GM04504 (cell line): ENCODE measurements around the gene TNC.
"Not testable (repeated sequence)": the region's sequence is repeated elsewhere in the genome, so short reads cannot be mapped to it uniquely, and the experiment has no call there.

Experiments used
- DNase-seq: peaks from one replicate; pipeline ENCODE4 v3.0.0-alpha.2; 2012; ENCODE audit warnings: low read depth

TNC gene

GRCh38 chr9:115134941-115135340 is 17.0 kb upstream of the TNC start:
- DNase-seq, result no peak

DNA sequence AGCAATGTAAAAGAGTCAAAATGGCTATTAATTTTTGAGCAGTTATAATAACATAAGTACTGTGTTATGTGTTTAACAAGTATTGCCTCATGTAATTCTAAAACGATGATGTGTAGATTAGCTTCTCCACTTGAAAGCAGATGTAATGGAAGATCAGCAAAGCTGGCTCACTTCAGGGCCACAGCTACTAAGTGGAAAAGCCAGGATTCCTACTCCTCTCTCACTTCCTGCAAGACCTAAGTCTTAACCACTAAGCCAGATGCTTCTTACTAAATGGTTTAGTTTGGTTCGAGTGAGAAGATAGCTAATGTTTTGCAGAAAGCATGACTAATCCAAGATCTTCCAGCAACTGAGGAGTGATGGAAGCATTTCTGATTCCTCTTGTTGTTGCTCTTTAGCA is 15.7 kb upstream of the TNC start:
- DNase-seq, result peak; percentile 78

DNA sequence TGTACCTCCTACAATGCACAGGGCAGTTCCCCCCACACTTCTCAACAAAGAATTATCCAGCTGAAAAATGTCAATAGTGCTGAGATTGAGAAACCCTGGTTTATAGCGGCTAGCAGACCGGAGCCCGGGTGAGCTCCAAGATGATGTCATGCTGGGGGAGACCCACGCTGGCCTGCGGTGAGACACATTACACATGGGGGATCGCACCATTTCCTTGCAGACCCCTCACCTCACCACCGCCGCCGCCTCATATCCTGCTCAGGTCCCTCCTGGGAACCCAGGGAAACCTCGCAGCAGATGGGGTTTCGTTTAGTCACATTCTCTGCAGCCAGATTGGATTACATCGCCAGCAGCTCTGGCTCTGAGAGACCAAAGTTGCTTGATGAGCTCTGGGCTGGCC is 14.7 kb upstream of the TNC start:
- no peak for DNase-seq

DNA sequence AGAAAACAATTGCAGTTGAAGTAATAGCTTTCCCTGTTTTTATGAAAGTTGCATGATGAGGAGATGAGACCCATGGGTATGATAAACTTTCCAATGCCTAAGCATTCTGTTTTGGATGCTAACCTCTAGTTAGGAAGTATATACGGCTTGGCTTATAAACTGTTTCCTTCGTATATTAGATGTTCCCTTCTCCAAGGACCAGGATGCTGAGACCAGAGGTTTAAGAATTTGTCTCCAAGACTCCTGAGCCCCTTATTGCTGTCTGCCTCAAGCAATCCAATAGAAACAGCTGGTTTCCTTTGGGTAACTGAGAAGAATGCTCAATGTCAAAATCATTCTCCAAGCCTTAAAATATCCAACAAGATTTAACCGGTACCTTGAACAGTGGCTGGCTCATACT is 12.2 kb upstream of the TNC start:
- no peak for DNase-seq

GRCh38 chr9:115128726-115129125 is 10.8 kb upstream of the TNC start:
- not testable (repeated sequence) for DNase-seq

GRCh38 chr9:115127191-115127817 is 9.3 kb upstream of the TNC start:
- no peak for DNase-seq

GRCh38 chr9:115126404-115126803 is 8.4 kb upstream of the TNC start:
- no peak for DNase-seq

DNA sequence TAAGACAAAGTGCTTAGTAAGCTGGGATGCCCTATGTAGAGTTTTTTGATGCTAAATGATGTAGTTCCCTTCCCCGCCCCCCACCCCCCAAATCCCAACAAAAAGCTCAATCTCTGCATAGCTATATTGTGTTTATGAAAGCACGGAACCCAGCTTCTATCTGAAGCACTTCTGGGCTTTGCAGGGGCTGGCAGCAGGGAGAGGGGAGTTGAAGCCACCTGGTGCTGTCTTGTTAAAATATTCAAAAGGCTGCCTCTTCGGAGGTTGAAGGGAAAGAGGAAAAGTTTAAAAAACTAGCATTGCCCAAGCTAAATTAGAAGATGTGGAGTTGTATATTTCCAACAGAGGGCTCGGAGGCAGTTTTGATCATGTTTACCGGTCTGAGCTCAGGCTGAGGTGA is 5.0 kb upstream of the TNC start:
- DNase-seq, result no peak

DNA sequence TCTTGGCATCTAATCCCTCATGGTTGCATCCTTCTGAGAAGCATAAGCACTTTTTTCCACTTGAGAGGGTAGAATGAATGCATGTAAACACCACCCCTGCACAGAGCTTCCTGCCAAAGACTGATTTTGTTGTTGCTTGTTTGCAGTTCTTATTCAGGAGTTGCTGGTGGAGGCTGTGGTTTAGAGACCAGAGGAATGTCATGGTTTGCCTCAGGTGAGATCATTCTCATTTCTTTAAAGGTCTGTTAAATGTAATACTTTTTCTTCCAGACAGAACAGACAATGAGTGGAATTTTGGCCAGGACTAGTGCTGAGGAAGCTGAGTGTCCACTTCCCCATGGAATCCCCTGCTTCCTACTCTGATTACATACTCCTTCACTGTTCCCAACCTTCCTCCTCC is 3.2 kb upstream of the TNC start:
- DNase-seq, result no peak

- no peak for DNase-seq
Measured at GRCh38 chr9:115118879-115119218, 892 bp upstream of the TNC start.

- no peak for DNase-seq
Measured at GRCh38 chr9:115116421-115117284, 1.3 kb downstream of the TNC start.

GRCh38 chr9:115115924-115116323 is 2.0 kb downstream of the TNC start:
- DNase-seq, result no peak

DNA sequence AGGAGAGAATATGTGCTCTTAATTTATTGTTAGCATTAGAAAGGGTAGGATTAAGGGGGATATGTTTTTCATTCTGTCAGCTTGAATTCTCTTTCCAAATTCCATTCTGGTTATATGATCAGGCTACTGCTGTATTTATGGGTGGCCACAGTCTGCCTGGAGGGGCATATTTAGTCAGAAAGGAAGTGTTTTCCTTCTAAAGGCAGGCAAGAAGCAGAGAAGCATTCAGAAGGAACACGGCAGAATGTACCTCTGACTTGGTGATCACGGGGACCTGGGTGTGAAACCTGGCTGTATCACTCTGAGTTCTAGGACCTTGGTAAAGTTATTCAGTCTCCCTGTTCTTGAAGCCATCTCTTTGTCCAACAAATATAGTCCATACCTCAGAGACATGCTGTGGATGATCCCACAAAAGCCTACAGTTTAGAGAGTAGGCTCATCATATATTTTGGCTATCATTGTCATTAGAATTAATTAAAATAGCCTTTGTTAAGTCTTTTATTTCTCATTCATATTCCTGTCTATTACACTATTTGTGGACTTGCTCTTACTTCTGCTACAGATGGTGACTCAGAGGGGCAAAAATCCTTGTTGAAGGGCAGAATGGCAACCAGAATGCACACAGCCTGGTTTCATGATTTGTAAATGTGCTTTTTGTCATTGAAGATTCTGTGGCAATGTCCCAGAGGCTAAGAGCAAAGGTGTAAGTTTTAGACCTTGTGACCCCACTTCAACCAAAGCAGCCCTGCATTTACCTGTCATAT is 2.7 kb downstream of the TNC start:
- DNase-seq, result no peak

DNA sequence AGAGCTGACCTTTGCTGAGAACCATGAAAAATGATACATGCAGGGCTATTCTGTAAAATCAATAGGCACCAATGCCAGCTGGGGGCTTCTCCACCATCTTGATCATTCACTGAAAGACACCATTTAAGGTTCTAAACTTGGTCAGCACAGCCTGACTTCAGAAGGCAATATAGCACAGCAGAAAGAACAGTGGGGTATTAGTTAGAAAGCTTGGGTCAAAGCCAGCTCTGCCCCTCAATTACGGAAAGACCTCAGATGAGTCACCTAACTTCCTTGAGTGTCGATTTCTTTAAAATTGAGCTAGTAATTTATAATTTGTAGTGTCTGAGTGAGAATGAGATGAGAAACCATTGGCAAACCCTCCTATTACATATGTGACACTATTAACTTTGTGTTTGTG is 3.4 kb downstream of the TNC start:
- no peak for DNase-seq

GRCh38 chr9:115114084-115114483 is 3.9 kb downstream of the TNC start:
- no peak for DNase-seq

DNA sequence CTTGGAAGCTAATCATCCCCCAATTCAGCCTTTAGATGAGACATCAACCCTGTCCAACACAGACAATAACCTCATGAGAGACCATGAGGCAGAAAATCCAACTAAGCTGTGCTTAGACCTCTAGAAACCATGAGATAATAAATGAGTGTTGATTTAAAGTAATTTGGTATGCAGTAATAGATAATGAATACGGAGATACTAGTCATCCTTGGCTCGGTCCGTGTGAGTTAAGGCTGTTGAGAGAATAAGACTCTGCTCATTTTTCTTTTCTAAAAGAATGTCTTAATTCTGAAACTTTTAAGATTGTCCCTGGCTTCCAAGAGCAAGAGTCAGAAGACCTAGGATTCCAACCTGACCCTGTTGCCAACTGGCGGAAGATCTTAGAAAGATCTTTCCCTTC is 6.1 kb downstream of the TNC start:
- DNase-seq, result no peak

DNA sequence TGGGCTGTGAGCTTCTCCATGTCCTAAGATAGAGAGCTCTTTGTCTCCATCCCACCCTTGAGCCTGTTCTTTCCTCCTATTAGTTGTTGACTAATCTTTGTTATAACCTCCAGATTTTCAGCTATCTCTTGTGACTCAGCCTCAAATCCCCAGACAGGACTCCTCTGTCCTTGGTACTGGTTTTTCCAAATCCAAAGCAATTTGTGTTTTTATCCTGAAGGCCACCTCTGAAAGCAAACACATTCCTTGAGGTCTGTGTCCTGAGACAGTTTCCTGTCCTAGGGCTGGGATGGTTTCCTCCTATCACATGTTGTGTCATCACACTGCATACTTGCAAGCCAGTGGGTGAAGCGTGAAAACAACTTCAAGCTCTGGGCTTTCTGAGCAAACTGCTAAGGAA is 8.5 kb downstream of the TNC start:
- DNase-seq, result no peak

DNA sequence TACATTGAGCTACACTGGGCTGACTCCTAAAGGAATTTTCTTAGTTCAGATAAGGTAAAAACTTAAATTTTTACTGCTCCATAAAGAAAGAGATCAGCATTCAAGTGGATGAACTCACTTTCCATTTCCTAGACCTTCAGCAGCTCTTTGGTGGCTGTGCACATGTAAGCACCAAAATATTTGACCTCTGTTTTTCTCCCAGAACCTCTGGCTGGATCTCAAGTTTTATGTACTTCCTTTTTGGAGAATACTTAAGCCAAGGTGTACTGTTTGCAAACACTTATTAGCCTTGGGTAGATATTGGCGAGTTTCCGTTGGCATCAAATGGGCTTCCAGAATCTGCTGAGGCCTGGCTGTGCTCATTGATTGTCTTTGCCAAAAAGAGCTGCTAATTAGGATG is 10.3 kb downstream of the TNC start:
- no peak for DNase-seq

DNA sequence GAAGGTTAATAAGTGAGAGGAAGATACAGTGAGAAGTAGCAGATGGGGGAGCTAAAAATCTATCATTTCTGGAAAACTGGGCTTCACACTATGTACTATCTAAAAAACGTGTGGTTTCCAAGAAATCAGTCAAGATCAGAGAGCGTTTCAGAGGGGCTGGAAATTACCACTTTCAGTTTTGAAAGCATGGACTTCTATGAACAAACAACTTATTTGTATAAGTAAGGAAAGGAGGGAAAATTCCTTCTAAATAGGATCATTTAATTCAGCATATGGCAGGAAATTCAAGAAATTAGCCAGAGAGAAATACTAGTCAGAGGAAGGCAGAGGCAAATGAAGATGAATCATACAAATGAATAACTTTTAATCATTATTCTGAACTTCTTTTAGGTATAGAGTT is 11.3 kb downstream of the TNC start:
- no peak for DNase-seq

DNA sequence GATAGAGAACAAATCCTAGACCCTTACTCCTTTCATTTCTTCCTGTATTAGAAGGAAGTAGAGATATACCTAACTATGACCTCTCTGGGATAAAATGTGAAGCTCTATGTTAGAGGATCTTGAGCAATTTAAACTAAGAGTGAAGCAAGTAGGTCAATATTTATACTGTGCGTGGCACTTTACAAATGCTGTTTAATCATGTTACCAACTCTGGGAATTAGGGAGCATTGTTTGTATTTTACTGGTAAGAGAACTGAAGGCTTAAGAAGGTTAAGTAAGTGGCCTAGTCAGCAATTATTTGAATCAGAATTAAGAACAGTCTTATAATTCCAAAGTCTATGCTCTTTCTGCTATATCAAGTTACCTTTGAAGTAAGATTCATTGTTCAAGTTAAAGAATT is 12.0 kb downstream of the TNC start:
- no peak for DNase-seq

GRCh38 chr9:115104908-115105307 is 13.0 kb downstream of the TNC start:
- DNase-seq, result no peak

DNA sequence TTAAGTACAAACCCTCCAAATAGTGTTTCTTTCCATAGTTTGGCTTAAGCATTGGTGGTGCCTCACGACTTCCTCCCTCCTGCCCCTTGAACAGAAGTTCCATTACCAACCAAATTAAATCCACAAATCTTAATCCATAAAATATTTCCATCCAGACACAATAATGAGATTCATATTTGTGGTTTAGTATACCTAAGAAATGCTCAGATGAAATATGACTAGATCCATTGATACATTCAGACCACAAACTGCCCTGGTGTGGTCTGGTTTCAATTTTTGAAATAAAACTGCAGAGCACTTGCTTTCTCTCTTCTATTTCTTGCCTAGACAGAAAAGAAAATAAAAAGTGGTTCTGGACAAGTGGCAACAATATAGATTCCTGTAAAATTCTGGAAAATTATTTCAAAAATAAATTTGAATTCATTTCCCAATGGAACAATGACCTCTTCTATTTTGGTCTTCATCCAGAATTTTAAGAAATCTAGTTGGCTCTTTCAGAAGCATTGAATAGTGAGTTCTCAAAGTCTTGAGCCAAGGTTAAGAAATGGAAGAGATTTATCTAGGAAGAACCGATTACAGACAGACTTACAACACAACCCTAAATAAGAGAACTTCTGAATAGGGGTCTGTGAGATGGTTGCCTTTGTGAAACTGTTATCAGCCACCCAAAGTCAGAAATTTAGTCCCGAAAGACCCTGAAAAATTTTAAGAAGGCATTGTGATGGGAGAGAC is 14.0 kb downstream of the TNC start:
- no peak for DNase-seq

DNA sequence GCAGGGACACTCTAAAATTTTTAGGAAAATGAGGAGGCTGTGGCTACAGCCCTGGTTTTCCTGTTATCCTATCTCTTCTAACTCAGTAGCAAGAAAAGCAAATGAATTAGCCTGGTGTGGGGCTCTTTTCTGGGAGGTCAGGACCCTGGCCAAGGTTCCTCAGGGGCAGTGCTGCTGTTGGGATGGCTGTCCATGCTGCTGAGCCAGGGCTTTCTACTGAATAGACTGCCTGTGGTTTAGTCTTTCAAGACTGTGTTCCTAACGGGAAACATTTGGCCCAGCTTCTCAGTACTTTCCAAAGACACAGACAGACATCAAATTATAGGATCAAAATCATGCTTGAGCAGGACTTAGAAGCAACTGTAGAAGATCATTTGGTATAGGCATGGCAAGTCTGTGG is 18.1 kb downstream of the TNC start:
- no peak for DNase-seq
